HG02973 (cell line): ENCODE data around the gene GPC6.

Experiments
- ATAC-seq: cut with Tn5 transposase; IDR thresholded peaks from one replicate; pipeline ENCODE4 v1.9.1; 2021; ENCODE audit warnings: moderate library complexity; ENCODE audit not compliant: unreplicated experiment

Gene GPC6

DNA sequence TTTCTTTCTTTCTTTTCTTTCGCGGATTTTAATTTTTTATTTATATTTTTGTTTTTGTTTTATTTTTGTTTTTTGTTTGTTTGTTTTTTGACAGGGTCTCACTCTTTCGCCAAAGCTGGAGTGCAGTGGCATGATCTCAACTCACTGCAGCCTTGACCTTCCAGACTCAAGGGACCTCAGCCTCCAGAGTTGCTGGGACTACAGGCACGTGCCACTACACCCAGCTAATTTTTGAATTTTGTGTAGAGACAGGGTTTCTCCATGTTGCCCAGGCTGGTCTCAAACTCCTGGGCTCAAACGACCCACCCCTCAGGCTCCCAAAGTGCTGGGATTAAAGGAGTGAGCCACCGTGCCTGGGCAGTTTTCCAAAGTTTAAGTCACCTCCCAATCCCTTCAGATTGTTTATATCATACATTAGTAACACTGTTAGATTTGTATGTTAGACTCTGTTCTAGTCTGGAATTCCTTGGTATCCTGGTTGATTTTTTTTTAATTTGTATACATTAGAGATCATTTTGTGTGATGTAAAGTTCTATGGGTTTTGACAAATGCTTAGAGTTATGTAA is 655.6 kb downstream of the GPC6 start:
- no peak for ATAC-seq

DNA sequence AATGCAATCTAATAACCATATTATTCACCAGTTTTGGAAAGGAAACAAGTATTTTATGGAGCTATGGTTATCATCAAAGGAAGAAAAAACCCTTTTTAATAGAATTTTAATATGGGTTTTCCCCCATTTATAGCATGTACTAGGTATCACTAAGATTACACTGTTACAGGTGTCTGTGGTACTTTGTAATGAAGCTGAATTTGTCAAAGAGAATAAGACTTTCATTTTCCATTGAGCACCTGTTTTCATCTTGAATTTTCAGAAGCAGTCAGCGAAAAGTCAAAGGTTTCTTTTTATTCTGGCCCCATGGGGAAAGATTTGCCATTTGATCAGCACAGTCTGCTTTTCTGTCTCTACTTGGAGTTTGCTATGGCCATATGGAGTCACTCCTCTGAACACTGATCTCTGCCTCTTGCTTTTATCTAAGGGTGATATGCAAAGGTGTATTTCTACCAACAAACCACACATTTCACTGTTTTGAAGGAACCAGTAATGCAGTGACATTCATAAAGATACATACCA is 662.9 kb downstream of the GPC6 start:
- ATAC-seq = no peak

DNA sequence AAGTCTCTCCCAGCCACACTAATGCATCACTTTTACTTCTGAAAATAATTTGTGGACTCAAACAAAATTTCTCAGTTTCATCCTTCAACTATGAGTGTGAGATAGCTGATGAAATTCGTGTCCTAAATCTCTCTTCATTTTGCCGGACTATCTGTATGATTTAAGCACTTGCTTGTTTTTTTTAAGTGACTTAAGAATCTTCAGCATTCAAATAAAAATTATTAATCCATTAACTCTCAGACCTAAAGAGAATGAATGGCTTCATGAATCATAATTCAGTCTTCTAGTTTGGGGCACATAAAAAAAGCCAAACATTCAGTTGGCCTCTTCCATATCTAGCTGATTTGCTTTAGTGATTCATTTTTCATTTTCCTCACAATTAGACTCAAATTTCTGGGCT is 673.4 kb downstream of the GPC6 start:
- no peak for ATAC-seq

DNA sequence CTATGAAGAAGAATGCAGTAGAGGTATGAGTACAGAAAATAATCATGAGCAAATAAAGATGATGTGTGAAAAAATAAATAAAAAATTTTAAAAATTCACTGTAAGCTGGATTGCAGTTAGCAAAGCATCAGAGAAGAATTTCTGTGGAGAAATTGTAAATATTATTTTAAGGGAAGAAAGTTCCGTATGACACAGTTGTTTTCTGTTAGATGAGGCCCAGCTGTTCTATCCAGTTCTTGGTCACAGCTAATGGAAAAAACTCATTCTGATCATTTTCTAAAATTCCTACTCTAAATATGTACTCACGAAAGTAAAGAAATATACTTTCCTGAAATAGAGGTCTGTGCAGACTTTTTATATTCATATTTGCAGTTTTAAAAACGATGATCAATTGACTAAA is 674.1 kb downstream of the GPC6 start:
- no peak for ATAC-seq

DNA sequence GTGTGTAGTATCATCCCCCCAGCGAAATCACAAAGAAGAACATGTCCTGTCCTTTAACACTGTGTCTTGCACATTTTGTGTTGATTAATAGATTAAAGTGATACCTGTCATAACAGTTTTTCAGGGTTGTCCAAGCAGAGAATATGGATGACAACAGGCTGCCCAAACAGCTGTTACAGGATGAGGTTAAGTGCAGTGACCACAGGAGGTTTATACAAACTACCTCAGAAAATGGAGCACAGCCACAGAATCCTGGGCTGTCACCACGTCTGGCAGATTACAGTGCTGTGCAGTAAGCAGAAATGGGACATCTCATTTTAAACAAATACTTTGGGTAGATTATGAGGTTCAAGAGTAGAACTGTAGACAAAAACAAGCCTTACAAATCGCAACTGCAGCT is 677.3 kb downstream of the GPC6 start:
- no peak for ATAC-seq

DNA sequence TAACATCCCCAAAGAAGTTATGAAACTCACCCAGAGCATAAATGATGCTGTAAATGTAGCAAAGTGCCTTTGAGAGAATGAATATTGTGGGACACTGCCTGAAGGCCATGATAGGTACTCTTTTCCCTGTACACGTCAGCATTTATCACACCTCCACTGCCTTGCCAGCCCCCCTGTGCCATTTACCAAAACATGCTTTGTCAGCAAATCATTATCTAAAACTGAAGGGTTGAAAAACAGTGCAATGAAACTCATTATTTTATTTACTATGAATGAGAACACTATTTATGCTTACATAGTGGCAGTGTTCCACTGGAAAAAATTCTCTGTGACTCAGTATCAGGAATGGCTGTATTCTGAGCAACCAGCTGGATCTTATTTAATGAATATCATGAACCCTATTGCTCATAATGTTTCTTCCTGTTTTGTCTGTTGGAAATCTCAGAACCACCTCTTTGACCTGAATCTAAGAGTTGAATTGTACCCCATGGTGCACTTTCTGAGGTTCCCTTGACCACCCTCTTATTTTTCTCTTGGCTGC is 688.7 kb downstream of the GPC6 start:
- ATAC-seq = no peak

DNA sequence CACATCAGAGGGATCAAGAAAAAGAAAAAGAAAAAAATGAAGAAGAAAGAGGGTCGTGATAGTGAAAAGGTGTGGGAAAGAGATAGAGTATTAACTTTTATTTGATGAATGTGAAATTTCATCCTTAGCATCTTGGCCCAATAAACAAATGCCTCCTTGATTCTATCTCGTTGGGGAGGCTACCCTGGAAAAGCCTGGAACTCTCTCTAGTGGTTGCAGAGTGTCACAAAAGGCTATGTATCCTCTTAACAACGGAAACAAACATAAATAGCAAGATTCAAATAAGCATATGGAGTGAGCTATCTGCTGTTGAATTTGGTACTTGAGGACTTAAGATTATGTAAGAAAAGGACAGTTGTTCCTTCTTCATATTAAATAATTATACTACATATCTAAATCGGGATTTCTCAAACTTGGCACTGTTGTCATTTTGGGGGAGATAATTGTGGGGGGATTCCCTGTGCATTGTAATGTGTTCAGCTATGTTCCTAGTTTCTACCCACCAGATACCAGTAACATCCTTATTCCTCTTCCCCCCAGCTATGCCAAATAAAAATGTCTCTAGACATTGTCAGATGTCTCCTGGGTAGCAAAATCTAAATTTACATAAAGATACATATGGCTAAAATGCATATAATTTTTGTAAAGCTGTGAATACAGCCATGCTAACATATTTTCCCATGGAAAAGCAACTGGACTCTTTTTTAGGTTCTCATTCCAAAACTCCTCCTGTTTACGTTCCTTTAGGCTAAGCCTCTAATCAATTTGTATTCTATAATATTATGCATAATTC is 695.7 kb downstream of the GPC6 start:
- ATAC-seq = no peak

DNA sequence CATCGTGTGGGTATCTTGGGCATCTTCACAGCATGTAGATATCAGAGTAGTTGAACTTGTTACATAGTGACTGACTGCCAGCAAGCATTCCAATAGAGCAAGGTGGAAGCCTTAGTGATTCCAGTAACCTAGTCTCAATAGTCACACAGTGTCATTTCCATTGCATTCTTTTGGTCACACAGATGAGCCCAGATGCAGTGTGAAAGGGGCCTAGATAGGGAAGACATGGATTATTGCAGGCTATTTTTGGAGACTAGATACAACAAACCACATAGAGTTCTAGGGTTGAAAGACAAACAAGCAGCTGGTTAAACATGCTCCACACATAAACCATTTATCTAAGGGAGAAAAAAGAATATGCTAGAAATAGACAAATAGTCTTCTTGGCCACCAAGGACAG is 699.4 kb downstream of the GPC6 start:
- ATAC-seq = no peak

DNA sequence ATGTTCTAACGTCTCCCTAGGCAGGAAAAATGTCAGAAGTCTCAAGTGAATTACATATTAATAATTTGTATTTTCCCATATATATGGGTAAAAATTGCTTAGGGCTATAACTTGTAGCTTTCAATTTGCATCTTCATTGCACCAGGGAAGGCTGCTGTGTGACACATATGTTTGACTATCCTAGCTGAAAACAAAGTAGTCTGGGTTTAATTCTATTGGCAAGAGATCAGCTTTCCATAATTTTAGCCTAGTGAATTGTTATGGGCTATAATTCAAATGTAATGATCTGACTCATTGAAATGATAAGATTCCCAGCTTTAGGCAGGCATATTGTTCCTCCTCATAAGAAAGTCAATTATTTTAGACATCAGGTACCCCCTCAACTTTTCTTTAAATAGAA is 699.8 kb downstream of the GPC6 start:
- no peak for ATAC-seq

DNA sequence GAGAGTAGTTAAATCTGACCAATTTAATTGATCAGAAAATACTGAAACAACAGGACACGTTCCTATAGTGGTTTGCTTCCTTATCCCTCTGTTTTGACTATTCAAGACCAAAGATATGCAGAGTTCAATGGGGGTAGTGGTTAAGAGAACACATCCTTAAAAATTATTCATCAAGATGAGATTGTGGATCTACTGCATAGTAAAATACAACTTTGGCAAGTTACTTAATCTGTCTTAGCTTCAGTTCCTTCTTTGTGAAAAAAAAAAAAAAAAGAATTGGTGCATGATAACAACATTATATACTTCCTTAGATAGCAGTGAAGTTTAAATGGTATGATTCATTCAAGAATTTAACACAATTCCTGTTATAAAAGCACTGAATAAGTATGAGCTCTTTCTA is 700.8 kb downstream of the GPC6 start:
- ATAC-seq = no peak

DNA sequence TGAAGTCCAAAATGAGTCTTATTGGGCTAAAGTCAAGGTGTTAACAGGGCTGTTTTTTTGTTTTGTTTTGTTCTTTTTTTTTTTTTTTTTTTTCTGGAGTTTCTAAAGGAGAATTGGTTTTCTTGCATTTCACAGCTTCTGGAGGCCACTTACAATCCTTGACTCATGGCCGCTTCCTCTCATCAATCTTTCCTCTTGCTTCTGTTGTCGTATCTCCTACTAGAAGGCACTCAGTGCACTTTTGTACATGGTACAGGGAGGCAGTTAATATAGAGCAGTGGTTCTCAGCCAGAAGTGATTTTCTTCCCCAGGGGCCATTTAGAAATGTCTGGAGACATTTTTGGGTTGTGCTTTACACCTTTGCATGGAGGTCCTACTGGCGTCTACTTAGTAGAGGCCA is 706.3 kb downstream of the GPC6 start:
- ATAC-seq = no peak

DNA sequence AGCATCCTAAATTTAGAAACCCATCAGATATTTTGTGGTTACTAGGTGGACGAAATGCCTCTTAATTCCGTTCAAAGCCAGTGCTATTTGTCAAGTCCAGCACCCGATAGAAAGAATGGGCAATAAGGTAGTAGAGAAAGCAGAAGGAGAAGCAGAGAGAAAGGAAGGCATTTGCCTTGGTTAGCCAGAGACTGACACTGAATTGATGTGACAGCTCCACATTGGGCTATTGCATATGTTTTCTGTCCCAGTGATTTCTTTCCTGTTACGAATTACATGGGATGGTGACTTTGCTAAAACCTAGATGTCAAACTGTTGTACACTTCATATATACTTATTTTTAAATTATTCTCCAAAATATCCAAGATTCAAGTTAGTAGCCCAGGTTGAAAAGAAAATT is 710.3 kb downstream of the GPC6 start:
- ATAC-seq = no peak

DNA sequence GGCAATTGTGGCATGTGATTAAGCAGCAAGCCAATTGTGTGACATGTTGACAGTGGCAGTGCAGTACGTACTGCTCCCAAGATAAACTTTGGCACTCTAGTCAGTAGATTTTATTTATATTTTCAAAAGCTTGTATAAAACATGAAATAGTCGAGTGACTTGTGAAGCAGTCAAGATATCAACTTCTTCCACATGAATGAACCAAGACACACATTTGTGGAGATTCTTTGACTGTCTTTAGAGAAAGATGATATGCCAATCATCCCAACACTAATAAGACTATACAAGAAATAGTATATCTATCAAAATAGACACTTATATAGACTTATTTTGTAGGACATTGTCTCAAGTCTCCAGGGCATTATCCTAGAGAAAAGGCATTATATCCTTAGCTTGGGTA is 714.8 kb downstream of the GPC6 start:
- no peak for ATAC-seq

DNA sequence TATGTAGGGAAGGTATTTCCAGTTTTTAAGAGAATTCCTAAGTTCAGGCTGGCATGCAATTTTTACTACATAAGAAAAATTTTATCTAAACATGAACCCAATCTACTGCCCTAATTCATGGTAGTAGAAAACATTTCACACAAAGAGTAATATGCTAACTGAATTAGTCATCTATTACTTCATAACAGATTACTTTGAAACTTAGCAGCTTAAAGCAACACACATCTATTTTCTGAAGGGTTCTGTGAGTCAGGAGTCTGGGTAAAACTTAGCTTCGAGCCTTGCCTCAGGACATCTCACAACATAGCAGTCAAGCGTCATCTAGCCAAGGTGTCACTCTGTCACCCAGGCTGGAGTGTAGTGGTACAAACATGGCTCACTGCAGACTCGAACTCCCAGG is 715.4 kb downstream of the GPC6 start:
- no peak for ATAC-seq

DNA sequence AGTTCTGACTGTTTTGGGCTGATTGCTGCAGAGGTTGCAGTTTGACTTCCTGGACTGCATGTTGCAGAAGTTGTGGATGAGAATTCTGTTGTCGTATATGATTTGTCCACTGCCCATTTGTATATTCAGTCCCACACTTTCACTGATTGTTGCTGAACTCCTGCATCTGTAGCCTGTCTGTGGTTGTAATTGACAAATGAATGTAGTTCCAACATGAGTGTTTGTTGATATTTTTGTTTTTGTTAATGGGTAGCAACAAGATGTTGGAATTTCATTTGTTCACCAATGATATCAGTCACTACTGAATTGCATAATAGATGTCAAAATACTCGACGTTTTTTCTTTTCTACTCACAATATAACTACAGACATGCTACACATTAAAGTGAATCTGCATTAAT is 719.0 kb downstream of the GPC6 start:
- ATAC-seq = no peak

DNA sequence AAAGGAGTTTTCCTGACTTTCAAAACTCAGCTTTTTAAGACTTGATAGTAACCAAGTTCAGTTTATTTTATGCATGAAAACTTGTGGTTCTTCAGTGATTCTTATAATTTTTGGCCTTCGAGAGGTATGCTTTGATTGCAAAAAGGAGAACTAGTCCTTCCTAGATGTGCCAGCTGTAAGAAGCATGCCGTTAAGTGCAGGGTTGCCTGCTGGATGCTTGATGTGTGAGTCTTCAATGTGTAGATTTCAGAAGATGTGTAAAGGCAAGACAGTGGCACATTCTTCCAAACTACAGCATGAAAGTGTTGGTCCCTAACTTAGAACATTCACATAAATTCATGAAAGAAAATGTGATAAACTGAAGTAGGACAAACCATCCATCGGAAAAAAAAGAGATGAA is 720.4 kb downstream of the GPC6 start:
- ATAC-seq = no peak

DNA sequence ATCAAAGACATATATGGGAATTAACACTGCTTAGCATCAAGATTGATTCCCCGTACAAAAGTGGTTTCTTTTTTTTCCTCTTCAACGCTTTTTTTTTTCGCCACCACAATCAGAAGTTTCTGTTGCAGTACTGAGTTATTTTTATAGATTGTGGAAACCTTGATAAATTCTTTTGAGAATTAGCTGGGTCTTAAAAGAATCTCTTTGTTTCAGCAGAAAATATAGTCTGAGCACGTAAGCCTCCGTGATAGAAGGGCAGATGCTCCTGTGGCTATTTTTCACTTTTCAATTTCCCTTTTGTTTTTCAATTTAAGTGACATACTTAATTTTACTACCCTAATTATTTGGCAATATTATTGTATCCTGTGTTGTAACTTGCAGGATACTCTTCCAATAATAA is 721.0 kb downstream of the GPC6 start:
- ATAC-seq = no peak

DNA sequence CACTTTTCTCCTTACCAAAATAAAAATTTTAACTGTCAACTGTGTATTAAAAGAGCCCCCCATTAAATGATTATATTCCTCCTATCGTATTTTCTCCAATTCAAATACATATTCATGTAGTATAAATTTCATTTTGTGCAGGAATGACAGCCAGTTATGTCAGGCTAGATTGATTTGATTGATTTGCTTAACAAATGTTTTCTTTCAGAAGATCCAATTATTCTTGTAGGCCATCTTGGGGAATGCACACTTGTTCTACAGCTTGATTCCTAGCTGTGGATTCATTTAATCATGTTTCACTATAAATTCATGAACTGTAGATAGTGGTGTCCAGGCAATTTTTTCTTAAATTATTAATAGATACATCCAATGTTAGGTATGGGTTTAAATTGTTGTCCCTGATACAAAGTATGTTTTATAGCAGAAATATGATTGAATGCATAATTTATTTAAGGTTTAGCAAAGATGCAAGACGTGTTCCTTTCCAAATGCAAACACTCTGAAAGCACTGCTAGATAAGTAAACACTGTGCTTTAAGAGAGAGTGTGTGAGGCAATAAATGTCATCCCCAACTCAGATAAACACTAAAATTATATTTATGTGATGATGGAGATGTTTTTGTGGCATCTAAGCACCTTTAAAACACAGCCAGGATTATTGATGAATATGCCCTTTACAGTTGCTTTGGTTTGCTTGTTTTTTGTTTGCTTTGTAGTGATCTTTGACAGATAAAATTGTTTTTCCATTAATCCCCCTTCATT is 721.7 kb downstream of the GPC6 start:
- no peak for ATAC-seq

DNA sequence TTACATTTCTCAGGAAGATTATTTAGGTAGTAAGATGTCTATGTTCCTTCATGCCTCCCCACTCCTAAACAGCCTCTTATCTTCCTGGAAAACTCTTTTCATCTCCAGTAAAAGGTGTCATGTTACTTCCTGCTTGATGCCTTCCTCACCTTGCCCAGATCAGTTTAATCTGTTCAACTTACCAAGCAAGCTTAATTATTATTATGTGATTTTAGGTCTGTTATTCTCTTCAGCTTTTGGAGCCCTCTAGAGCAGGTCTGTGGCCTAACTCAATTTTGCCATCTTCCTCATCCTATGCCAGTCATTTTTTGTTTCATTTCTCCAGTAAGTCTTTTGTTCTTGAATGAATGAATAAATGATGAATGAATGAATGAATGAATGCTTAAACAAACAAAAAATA is 724.5 kb downstream of the GPC6 start:
- no peak for ATAC-seq

DNA sequence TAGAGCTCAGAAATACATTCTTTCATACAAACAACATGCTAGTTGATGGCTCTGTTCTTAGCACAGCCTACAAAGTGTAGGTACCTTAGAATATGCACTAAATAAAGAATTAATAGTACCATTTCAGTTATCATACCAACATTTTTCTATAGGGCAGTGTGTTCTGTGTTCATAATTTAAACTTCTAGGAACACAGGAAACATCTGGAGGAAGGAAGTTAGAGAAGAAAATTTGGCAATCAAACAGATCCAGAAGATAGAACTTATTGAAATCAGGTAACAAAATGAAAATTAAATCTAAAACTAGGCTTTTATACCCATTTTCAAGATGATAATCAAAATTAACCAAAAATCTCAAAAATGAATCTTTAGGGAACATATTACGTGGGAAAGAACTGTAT is 725.3 kb downstream of the GPC6 start:
- no peak for ATAC-seq

DNA sequence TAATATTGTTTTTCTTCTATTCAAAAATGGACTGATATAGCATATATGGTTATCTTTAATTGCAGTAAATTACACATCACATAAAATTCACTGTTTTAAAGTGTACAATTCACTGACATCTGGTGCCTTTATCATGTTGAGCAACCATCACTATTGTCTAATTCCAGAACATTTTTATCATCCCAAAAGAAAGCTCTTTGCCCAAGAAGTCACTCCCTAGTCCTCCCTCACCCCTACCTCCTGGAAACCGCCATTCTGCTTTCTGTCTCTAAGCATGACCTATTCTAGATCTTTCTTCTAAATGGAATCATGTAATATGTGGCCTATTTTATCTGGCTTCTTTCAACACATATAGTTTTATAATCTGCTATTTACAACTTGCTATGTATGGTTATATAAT is 727.2 kb downstream of the GPC6 start:
- no peak for ATAC-seq

DNA sequence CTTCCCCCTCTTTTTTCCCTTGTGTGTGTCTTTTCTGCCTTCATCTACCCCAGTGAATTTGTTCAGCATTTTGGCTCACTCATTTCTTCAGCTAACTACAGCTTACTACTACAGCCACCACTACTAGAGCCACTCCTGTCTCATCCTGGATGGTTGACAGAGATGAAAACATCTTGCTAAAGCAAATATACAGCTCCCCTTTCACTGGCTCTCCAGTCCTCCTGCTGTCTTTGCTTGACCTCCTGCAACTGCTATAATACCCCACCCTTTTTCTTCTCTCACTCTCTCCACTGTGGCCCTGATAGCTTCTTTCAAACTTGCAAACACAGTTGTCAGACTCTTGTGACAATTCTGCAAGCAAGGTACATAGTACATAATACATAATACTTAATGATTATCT is 729.3 kb downstream of the GPC6 start:
- no peak for ATAC-seq
